GM12878 (cell line): ENCODE data around the gene NAXE. TPM values are rescaled to one million over a fixed set of nuclear protein-coding genes. Genes with fewer than 3 reads are reported as not detected.

Experiments
- CHD4 ChIP-seq: fragments of 200-600 bp; sonication (generic); IDR thresholded peaks from 2 replicates; pipeline ENCODE4 v1.6.1; 2016; ENCODE audit warnings: mild to moderate bottlenecking
- CUX1 ChIP-seq: IDR thresholded peaks from 2 replicates; pipeline ENCODE4 v1.6.1; 2012; ENCODE audit warnings: improper control_type of control experiment, low read depth, low read length; ENCODE audit not compliant: insufficient replicate concordance
- EGR1 ChIP-seq, 2 experiments: IDR thresholded peaks; 1 replicate in 1 of 2; 2 replicates in 1 of 2; pipeline ENCODE4 v1.6.1; 2011 to 2012; ENCODE audit warnings: low read depth in 2 of 2, low read length in 2 of 2, borderline replicate concordance in 1 of 2, mild to moderate bottlenecking in 1 of 2, moderate library complexity in 1 of 2
- EP300 ChIP-seq, 2 experiments: fragments of 150-350 bp in 1 of 2; IDR thresholded peaks; 2 replicates each; pipeline ENCODE4 v1.6.1; 2011 to 2012; ENCODE audit warnings: low read depth in 2 of 2, low read length in 2 of 2, borderline replicate concordance in 1 of 2, improper control_type of control experiment in 1 of 2, inconsistent platforms in 1 of 2; ENCODE audit not compliant: control insufficient read depth in 1 of 2
- HDAC2 ChIP-seq: fragments of 200-600 bp; sonication (generic); IDR thresholded peaks from 2 replicates; pipeline ENCODE4 v1.6.1; 2017
- HDAC6 ChIP-seq: fragments of 200-600 bp; sonication (generic); IDR thresholded peaks from one replicate; pipeline ENCODE4 v1.8.0; 2017; ENCODE audit warnings: antibody characterized with exemption; ENCODE audit not compliant: unreplicated experiment
- HDGF ChIP-seq: fragments of 450-650 bp; IDR thresholded peaks from 2 replicates; pipeline ENCODE4 v1.6.1; 2016; ENCODE audit warnings: antibody characterized with exemption
- HSF1 ChIP-seq: fragments of 150-350 bp; IDR thresholded peaks from 2 replicates; pipeline ENCODE4 v1.6.1; 2014; ENCODE audit warnings: mild to moderate bottlenecking, low read depth, low read length
- MEF2A ChIP-seq: IDR thresholded peaks from 2 replicates; pipeline ENCODE4 v1.6.1; 2011; ENCODE audit warnings: low read depth, mild to moderate bottlenecking, low read length, moderate library complexity; ENCODE audit not compliant: insufficient read depth
- MEF2B ChIP-seq: fragments of 450-650 bp; IDR thresholded peaks from 2 replicates; pipeline ENCODE4 v1.6.1; 2018; ENCODE audit warnings: mild to moderate bottlenecking, moderate library complexity; ENCODE audit not compliant: partially characterized antibody, poor library complexity, severe bottlenecking
- MYC ChIP-seq: IDR thresholded peaks from 2 replicates; pipeline ENCODE4 v1.6.1; 2011; ENCODE audit warnings: mild to moderate bottlenecking, low read length, moderate library complexity, inconsistent platforms; ENCODE audit not compliant: insufficient read depth, insufficient replicate concordance, insufficient read length, severe bottlenecking
- NFIC ChIP-seq: IDR thresholded peaks from 2 replicates; pipeline ENCODE4 v1.6.1; 2012; ENCODE audit warnings: low read depth, mild to moderate bottlenecking, inconsistent platforms, low read length, moderate library complexity
- NR2F1 ChIP-seq: fragments of 450-650 bp; conservative IDR thresholded peaks from 2 replicates; pipeline ENCODE4 v1.6.1; 2017; ENCODE audit warnings: mild to moderate bottlenecking
- RAD51 ChIP-seq: fragments of 450-650 bp; IDR thresholded peaks from 2 replicates; pipeline ENCODE4 v1.6.1; 2016; ENCODE audit warnings: moderate library complexity, mild to moderate bottlenecking, inconsistent platforms
- SRF ChIP-seq, 2 experiments: IDR thresholded peaks; 2 replicates each; pipeline ENCODE4 v1.6.1; 2011; ENCODE audit warnings: low read depth in 2 of 2, low read length in 2 of 2, mild to moderate bottlenecking in 1 of 2, moderate library complexity in 1 of 2
- USF1 ChIP-seq: IDR thresholded peaks from 2 replicates; pipeline ENCODE4 v1.6.1; 2011; ENCODE audit warnings: borderline replicate concordance, low read depth, mild to moderate bottlenecking, moderate library complexity, mixed read lengths, low read length; ENCODE audit not compliant: insufficient read depth; ENCODE audit errors: extremely low read length
- YBX1 ChIP-seq: fragments of 450-650 bp; IDR thresholded peaks from 2 replicates; pipeline ENCODE4 v1.6.1; 2016; ENCODE audit warnings: antibody characterized with exemption
- ZNF217 ChIP-seq: fragments of 450-650 bp; IDR thresholded peaks from 2 replicates; pipeline ENCODE4 v1.6.1; 2017; ENCODE audit warnings: antibody characterized with exemption, mild to moderate bottlenecking
- ZNF24 ChIP-seq: fragments of 450-650 bp; IDR thresholded peaks from 2 replicates; pipeline ENCODE4 v1.6.1; 2017; ENCODE audit warnings: antibody characterized with exemption, mild to moderate bottlenecking
- polyA plus RNA-seq, 11 experiments: library from polyadenylated mRNA; depleted of rRNA in 4 of 11; unstranded in 6 of 11; stranded (reverse) in 5 of 11; fragments of >200 nt; fragmentation: Nextera tagmentation in 4 of 11; fragmentation: Illumina TruSeq in 1 of 11; extraction: Ambion mirVana in 4 of 11; extraction: Trizol in 1 of 11; gene quantifications; 1 replicate in 1 of 11; 2 replicates in 10 of 11; pipeline versions ENCODE4 v1.2.1 to v1.2.3, GENCODE V29; 2011 to 2016; ENCODE audit warnings: inconsistent platforms in 2 of 11, missing spikeins in 2 of 11, low read depth in 1 of 11
- total RNA-seq, 4 experiments: library from RNA; depleted of rRNA in 3 of 4; stranded (reverse); fragments of >200 nt in 3 of 4; fragmentation: Illumina TruSeq in 1 of 4; extraction: Trizol in 1 of 4; gene quantifications; 2 replicates each; pipeline versions ENCODE4 v1.2.1 to v1.2.3, GENCODE V29; 2013 to 2021
- TF ChIP-seq, protein P1 (sequence below): IDR thresholded peaks from 2 replicates; pipeline ENCODE4 v1.6.1; 2012; ENCODE audit warnings: low read length, inconsistent platforms

NAXE gene
- total and polyA plus RNA-seq, 10 of the 15 experiments (the other 5 are each of a cell fraction or from before 2014, with no cell fraction given): 17.8 to 93.3 (median 68.8) TPM

GRCh38 chr1:156571919-156572662 lies 19.5 kb upstream of the NAXE start, which contains the start of gene IQGAP3 (continued):
- no peak for TF ChIP-seq ZNF24
- TF ChIP-seq EGR1 (IDR thresholded peaks at IDR 0.05; ENCODE audit: borderline replicate concordance in 1 of 2, low read depth in 2 of 2, low read length in 2 of 2): peak in 1 of 2 experiments; percentile 48; a peak in 1 of 3 replicates
- TF ChIP-seq MEF2A: no peak
- no peak for TF ChIP-seq HSF1
- no peak for TF ChIP-seq RAD51
- TF ChIP-seq NFIC: no peak
- no peak for TF ChIP-seq HDAC6
- peak; percentile 95; the same call in 1 of the 2 replicates for TF ChIP-seq HDAC2
- TF ChIP-seq ZNF217: no peak
- TF ChIP-seq CHD4: no peak
- no peak for TF ChIP-seq HDGF
- no peak for TF ChIP-seq USF1
- TF ChIP-seq, protein P1, sequence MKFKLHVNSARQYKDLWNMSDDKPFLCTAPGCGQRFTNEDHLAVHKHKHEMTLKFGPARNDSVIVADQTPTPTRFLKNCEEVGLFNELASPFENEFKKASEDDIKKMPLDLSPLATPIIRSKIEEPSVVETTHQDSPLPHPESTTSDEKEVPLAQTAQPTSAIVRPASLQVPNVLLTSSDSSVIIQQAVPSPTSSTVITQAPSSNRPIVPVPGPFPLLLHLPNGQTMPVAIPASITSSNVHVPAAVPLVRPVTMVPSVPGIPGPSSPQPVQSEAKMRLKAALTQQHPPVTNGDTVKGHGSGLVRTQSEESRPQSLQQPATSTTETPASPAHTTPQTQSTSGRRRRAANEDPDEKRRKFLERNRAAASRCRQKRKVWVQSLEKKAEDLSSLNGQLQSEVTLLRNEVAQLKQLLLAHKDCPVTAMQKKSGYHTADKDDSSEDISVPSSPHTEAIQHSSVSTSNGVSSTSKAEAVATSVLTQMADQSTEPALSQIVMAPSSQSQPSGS: no peak
- no peak for TF ChIP-seq SRF (IDR thresholded peaks at IDR 0.05; ENCODE audit: low read depth in 2 of 2, low read length in 2 of 2)
- no peak for TF ChIP-seq CUX1
- TF ChIP-seq MYC: no peak
- TF ChIP-seq NR2F1: no peak
- TF ChIP-seq YBX1: no peak
- no peak for TF ChIP-seq MEF2B
- no peak for TF ChIP-seq EP300 (IDR thresholded peaks at IDR 0.05; ENCODE audit: borderline replicate concordance in 1 of 2, control insufficient read depth in 1 of 2, low read depth in 2 of 2, low read length in 2 of 2)
